Tongue (tissue), 2 donors: ENCODE measurements around the gene SLC30A2. TPM values are rescaled to one million over a fixed set of nuclear protein-coding genes. Genes with fewer than 3 reads are reported as not detected.
A peak's percentile ranks its signal among the peaks of the same experiment; 100 is the strongest.
"Not testable (repeated sequence)": the region's sequence is repeated elsewhere in the genome, so short reads cannot be mapped to it uniquely, and the experiment has no call there.

ENCODE experiments used
- DNase-seq: peaks from one replicate; pipeline ENCODE4 v3.0.0-alpha.2; 2015
- total RNA-seq: library from RNA; depleted of rRNA; stranded (reverse); fragments of >200 nt; gene quantifications from one replicate; pipeline ENCODE4 v1.2.3, GENCODE V29; 2014

Gene SLC30A2
- total RNA-seq: 1.2 TPM

- no peak for DNase-seq
These were observed at the start of gene SLC30A2 for GRCh38 chr1:26045722-26046245. TSS of gene SLC30A2 (minus strand) at chr1:26046118. CDS start at chr1:26045896, 222 bp downstream.

- peak; percentile 30 for DNase-seq
These were observed 48.9 kb upstream of the SLC30A2 start for GRCh38 chr1:26094677-26095383.

- DNase-seq: peak; percentile 72
These were observed 48.3 kb upstream of the SLC30A2 start for GRCh38 chr1:26094076-26094669.

- not testable (repeated sequence) for DNase-seq
These were observed 47.7 kb upstream of the SLC30A2 start for GRCh38 chr1:26093569-26093968.

- DNase-seq: no peak
These were observed 46.5 kb upstream of the SLC30A2 start for GRCh38 chr1:26092422-26092821.

- no peak for DNase-seq
These were observed 45.0 kb upstream of the SLC30A2 start for GRCh38 chr1:26090893-26091292.

- no peak for DNase-seq
These were observed 43.2 kb upstream of the SLC30A2 start for GRCh38 chr1:26089125-26089524.

- no peak for DNase-seq
These were observed 38.9 kb upstream of the SLC30A2 start for GRCh38 chr1:26084844-26085243.

- DNase-seq: no peak
These were observed 38.2 kb upstream of the SLC30A2 start for GRCh38 chr1:26084091-26084561.

- no peak for DNase-seq
These were observed 37.3 kb upstream of the SLC30A2 start for GRCh38 chr1:26083208-26083607.

GRCh38 chr1:26082020-26082350, 36.1 kb upstream of the SLC30A2 start:
- DNase-seq: no peak

- DNase-seq: no peak
These were observed 35.5 kb upstream of the SLC30A2 start for GRCh38 chr1:26081267-26082019.

- DNase-seq: no peak
These were observed 34.3 kb upstream of the SLC30A2 start for GRCh38 chr1:26079960-26080814.

- no peak for DNase-seq
These were observed 33.3 kb upstream of the SLC30A2 start for GRCh38 chr1:26079178-26079563.

- DNase-seq: no peak
These were observed 32.6 kb upstream of the SLC30A2 start for GRCh38 chr1:26078286-26079177.

GRCh38 chr1:26077524-26077923, 31.6 kb upstream of the SLC30A2 start:
- no peak for DNase-seq

- DNase-seq: no peak
These were observed 29.7 kb upstream of the SLC30A2 start for GRCh38 chr1:26075421-26076144.

- DNase-seq: no peak
These were observed 26.4 kb upstream of the SLC30A2 start for GRCh38 chr1:26072305-26072704.

GRCh38 chr1:26070963-26071342, 25.0 kb upstream of the SLC30A2 start:
- DNase-seq: no peak

- no peak for DNase-seq
These were observed 24.5 kb upstream of the SLC30A2 start for GRCh38 chr1:26070296-26070962.
